Measurements from ENCODE around the gene PROB1.

DNA sequence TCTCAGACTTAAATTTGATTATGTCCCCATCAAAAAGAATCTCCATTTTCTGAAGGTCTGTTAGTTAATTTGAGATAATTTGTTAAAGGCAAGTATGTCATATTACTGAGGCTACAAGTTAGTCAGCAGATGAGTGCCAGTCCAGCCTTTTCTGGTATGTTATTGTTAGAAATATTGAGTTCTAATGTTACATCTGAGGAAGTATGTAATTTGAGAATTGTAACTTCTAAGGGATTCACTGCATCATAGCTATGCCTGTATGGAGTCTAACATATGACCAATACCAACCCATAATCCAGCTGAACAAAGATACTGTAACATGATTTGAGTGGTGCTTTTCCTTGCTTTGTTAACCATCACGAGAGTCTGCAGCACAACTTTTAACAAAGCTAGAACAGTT, 25.7 kb downstream of the PROB1 start:
- TF ChIP-seq EZH2 (IDR thresholded peaks at IDR 0.05; ENCODE audit: insufficient read depth, poor library complexity, severe bottlenecking) (no peak), EZH2phosphoT487 (IDR thresholded peaks at IDR 0.05; ENCODE audit: insufficient read depth, low read depth) (no peak)
